GM12878 (cell line): ENCODE data around the gene ZNF585A. TPM values are rescaled to one million over a fixed set of nuclear protein-coding genes. Genes with fewer than 3 reads are reported as not detected.

ENCODE experiments used
- ATAC-seq: fragments of 200-7000 bp; cut with Tn5 transposase; 3 replicates; pipeline ENCODE4 v1.9.1; 2020; ENCODE audit warnings: mild to moderate bottlenecking, moderate library complexity
- BruUV-seq: library from RNA; stranded (reverse); fragments of 400-500 nt; replicated peaks from 2 replicates; lab custom pipeline; 2021; lab: Mats Ljungman, UMichigan
- CTCF ChIA-PET: fragments of 300-600 bp; sonication (Branson Sonifier 250); formaldehyde crosslinking; extraction: SDS; loops from one replicate; lab custom pipeline; 2021; ENCODE audit warnings: inconsistent platforms; lab: Yijun Ruan, JAX
- POLR2A ChIA-PET: fragments of 350-600 bp; formaldehyde crosslinking; extraction: SDS; loops from one replicate; lab custom pipeline; 2021; ENCODE audit warnings: inconsistent platforms; lab: Charles Lee
- RAD21 ChIA-PET: fragments of 300-600 bp; sonication (Branson Sonifier 250); formaldehyde crosslinking; loops from one replicate; lab custom pipeline; 2023; ENCODE audit warnings: antibody characterized with exemption; ENCODE audit not compliant: unreplicated experiment; lab: Charles Lee
- SMC1A ChIA-PET: fragments of 300-600 bp; sonication (Branson Sonifier 250); formaldehyde crosslinking; loops from one replicate; lab custom pipeline; 2023; ENCODE audit not compliant: unreplicated experiment, uncharacterized antibody; lab: Charles Lee
- DNase-seq: peaks from one replicate; pipeline ENCODE4 v3.0.0-alpha.2; 2011; ENCODE audit warnings: low read depth, low spot score
- FAIRE-seq: peaks from 3 replicates; lab custom pipeline; 2011; peaks lifted over from hg19 to GRCh38; lab: Jason Lieb, UNC
- H2AFZ ChIP-seq: 2 replicates; pipeline ENCODE4 v1.6.0; 2011; ENCODE audit warnings: low read depth, low read length, control low read depth; ENCODE audit not compliant: control insufficient read depth
- H3K27ac ChIP-seq: 2 replicates; pipeline ENCODE4 v1.5.1; 2011; ENCODE audit warnings: control low read depth; ENCODE audit not compliant: control insufficient read depth, insufficient read depth
- H3K27me3 ChIP-seq, 2 experiments: replicated peaks in 1 of 2; 2 replicates each; pipeline versions ENCODE4 v1.6.0 to v1.6.1; 2011; ENCODE audit warnings: low read length in 1 of 2; ENCODE audit not compliant: control insufficient read depth in 2 of 2, insufficient read depth in 2 of 2
- H3K36me3 ChIP-seq, 2 experiments: 2 replicates each; pipeline ENCODE4 v1.5.1; 2011; ENCODE audit warnings: low read length in 1 of 2; ENCODE audit not compliant: control insufficient read depth in 2 of 2, insufficient read depth in 2 of 2
- H3K4me1 ChIP-seq: 2 replicates; pipeline ENCODE4 v1.6.1; 2011; ENCODE audit warnings: mild to moderate bottlenecking, low read length, moderate library complexity, mixed read lengths; ENCODE audit not compliant: control insufficient read depth, insufficient read depth
- H3K4me2 ChIP-seq: 2 replicates; pipeline ENCODE4 v1.6.0; 2011; ENCODE audit warnings: control low read depth; ENCODE audit not compliant: control insufficient read depth, insufficient read depth
- H3K4me3 ChIP-seq: fragments of 200-600 bp; sonication (generic); 2 replicates; pipeline ENCODE4 v1.5.1; 2016
- H3K79me2 ChIP-seq: 2 replicates; pipeline ENCODE4 v1.6.0; 2011; ENCODE audit warnings: low read length; ENCODE audit not compliant: control insufficient read depth, insufficient read depth
- H3K9ac ChIP-seq: 2 replicates; pipeline ENCODE4 v1.8.0; 2011; ENCODE audit warnings: low read length, control low read depth, mixed read lengths; ENCODE audit not compliant: control insufficient read depth, insufficient read depth
- H3K9me3 ChIP-seq: replicated peaks from 3 replicates; pipeline ENCODE4 v1.5.1; 2011; ENCODE audit warnings: mild to moderate bottlenecking, low read length; ENCODE audit not compliant: control insufficient read depth, insufficient read depth
- H4K20me1 ChIP-seq: 2 replicates; pipeline ENCODE4 v1.6.0; 2011; ENCODE audit not compliant: control insufficient read depth, insufficient read depth
- BMI1 ChIP-seq: fragments of 450-650 bp; IDR thresholded peaks from 2 replicates; pipeline ENCODE4 v1.6.1; 2016; ENCODE audit warnings: mild to moderate bottlenecking, moderate library complexity, borderline replicate concordance
- CREM ChIP-seq: IDR thresholded peaks from 2 replicates; pipeline ENCODE4 v1.6.1; 2014; ENCODE audit warnings: antibody characterized with exemption, low read depth
- ESRRA ChIP-seq: IDR thresholded peaks from 2 replicates; pipeline ENCODE4 v1.6.1; 2012; ENCODE audit warnings: mild to moderate bottlenecking, low read length, improper control_type of control experiment
- FOS ChIP-seq: IDR thresholded peaks from 3 replicates; pipeline ENCODE4 v1.6.1; 2011; ENCODE audit warnings: borderline replicate concordance; ENCODE audit not compliant: insufficient read length; ENCODE audit errors: extremely low read depth
- FOXM1 ChIP-seq: IDR thresholded peaks from 2 replicates; pipeline ENCODE4 v1.6.1; 2012; ENCODE audit warnings: low read depth, mild to moderate bottlenecking, inconsistent platforms, low read length, moderate library complexity
- HDAC6 ChIP-seq: fragments of 200-600 bp; sonication (generic); IDR thresholded peaks from one replicate; pipeline ENCODE4 v1.8.0; 2017; ENCODE audit warnings: antibody characterized with exemption; ENCODE audit not compliant: unreplicated experiment
- IKZF2 ChIP-seq, 2 experiments: fragments of 450-650 bp; IDR thresholded peaks; 2 replicates each; pipeline ENCODE4 v1.6.1; 2017; ENCODE audit warnings: mild to moderate bottlenecking in 2 of 2, moderate library complexity in 2 of 2
- MEF2A ChIP-seq: IDR thresholded peaks from 2 replicates; pipeline ENCODE4 v1.6.1; 2011; ENCODE audit warnings: low read depth, mild to moderate bottlenecking, low read length, moderate library complexity; ENCODE audit not compliant: insufficient read depth
- NR2C2 ChIP-seq: IDR thresholded peaks from 2 replicates; pipeline ENCODE4 v1.6.1; 2011; ENCODE audit warnings: borderline replicate concordance, low read depth; ENCODE audit not compliant: control insufficient read depth, insufficient read length
- RELA ChIP-seq: fragments of 450-650 bp; IDR thresholded peaks from 2 replicates; pipeline ENCODE4 v1.8.0; 2014; ENCODE audit warnings: borderline replicate concordance; ENCODE audit not compliant: partially characterized antibody
- SMARCA5 ChIP-seq: fragments of 450-650 bp; IDR thresholded peaks from 2 replicates; pipeline ENCODE4 v1.6.1; 2017; ENCODE audit warnings: mild to moderate bottlenecking
- SRF ChIP-seq, 2 experiments: IDR thresholded peaks; 2 replicates each; pipeline ENCODE4 v1.6.1; 2011; ENCODE audit warnings: low read depth in 2 of 2, low read length in 2 of 2, mild to moderate bottlenecking in 1 of 2, moderate library complexity in 1 of 2
- WGBS: methylation state at CpG from one replicate; pipeline ENCODE4 v1.1.6; 2016; ENCODE audit warnings: low lambda C conversion rate; ENCODE audit not compliant: insufficient replicate concordance, insufficient coverage; ENCODE audit errors: missing lambda C conversion rate; 5-methylcytosine and 5-hydroxymethylcytosine counted together
- in situ Hi-C: fragments of 300-500 bp; cut with MboI; formaldehyde crosslinking; loops from 9 replicates; pipeline ENCODE4 v1.14.3; 2018; ENCODE audit warnings: mixed read lengths
- intact Hi-C: fragments of 100-400 bp; cut with micrococcal nuclease; formaldehyde crosslinking; loops from one replicate; pipeline ENCODE4 v1.14.2; 2022; ENCODE audit not compliant: unreplicated experiment
- polyA plus RNA-seq, 11 experiments: library from polyadenylated mRNA; depleted of rRNA in 4 of 11; unstranded in 6 of 11; stranded (reverse) in 5 of 11; fragments of >200 nt; fragmentation: Nextera tagmentation in 4 of 11; fragmentation: Illumina TruSeq in 1 of 11; extraction: Ambion mirVana in 4 of 11; extraction: Trizol in 1 of 11; gene quantifications; 1 replicate in 1 of 11; 2 replicates in 10 of 11; pipeline versions ENCODE4 v1.2.1 to v1.2.3, GENCODE V29; 2011 to 2016; ENCODE audit warnings: inconsistent platforms in 2 of 11, missing spikeins in 2 of 11, low read depth in 1 of 11
- total RNA-seq, 4 experiments: library from RNA; depleted of rRNA in 3 of 4; stranded (reverse); fragments of >200 nt in 3 of 4; fragmentation: Illumina TruSeq in 1 of 4; extraction: Trizol in 1 of 4; gene quantifications; 2 replicates each; pipeline versions ENCODE4 v1.2.1 to v1.2.3, GENCODE V29; 2013 to 2021
- TF ChIP-seq, protein P1 (sequence below): fragments of 150-350 bp; IDR thresholded peaks from 2 replicates; pipeline ENCODE4 v1.6.1; 2016; ENCODE audit warnings: low read depth, low read length

The ZNF585A gene
- total and polyA plus RNA-seq, 10 of the 15 experiments (the other 5 are each of a cell fraction or from before 2014, with no cell fraction given): 6.9 to 38.7 (median 14.0) TPM

DNA sequence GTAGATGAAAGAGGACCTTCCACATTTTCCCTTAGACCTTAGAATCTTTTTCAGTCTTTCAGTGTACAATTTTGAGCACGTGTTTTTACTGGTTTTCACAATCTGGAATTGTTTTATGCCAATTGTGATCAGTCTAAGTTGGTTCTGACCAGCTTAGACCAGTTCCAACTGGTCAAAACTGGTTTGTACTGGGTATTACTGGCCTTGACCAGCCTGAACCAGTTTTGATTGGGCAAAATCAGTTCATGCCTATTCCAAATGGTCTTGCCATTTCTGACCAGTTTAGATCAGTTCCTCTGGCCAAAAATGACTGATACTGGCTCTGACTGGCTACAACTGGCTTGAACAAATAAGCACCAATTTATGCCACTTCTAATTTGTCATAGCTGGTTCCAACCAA lies 36.4 kb downstream of the ZNF585A start:
- no peak overlapping the region for H3K27ac ChIP-seq
- H3K4me3 ChIP-seq: no peak overlapping the region
- no peaks in the 10 kb centered on the region for H3K4me1 ChIP-seq
- no peak for FAIRE-seq
- ChIA-PET POLR2A (no interaction called here), CTCF (interaction anchor here (0.5 kb wide), 1 partner anchor 1621 kb away, joined by 3 read pairs; no protein-coding TSS in a partner anchor), RAD21 (no interaction called here), SMC1A (no interaction called here)
- 0% methylated on average over 1 of the region's 1 CpG for WGBS
- no peak for DNase-seq
- peaks cover 2% of the 10 kb centered on the region; the same call in 1 of the 3 replicates for H3K9me3 ChIP-seq
- no TSS peak for BruUV-seq
- H2AFZ ChIP-seq: no peak overlapping the region
- TF ChIP-seq FOS (no peak), NR2C2 (no peak), FOXM1 (no peak), ESRRA (no peak), IKZF2 (IDR thresholded peaks at IDR 0.05) (no peak), HDAC6 (no peak), SRF (IDR thresholded peaks at IDR 0.05; ENCODE audit: low read depth in 2 of 2, low read length in 2 of 2) (no peak), CREM (no peak), SMARCA5 (no peak), BMI1 (no peak), RELA (no peak), MEF2A (no peak)
- TF ChIP-seq, protein P1, sequence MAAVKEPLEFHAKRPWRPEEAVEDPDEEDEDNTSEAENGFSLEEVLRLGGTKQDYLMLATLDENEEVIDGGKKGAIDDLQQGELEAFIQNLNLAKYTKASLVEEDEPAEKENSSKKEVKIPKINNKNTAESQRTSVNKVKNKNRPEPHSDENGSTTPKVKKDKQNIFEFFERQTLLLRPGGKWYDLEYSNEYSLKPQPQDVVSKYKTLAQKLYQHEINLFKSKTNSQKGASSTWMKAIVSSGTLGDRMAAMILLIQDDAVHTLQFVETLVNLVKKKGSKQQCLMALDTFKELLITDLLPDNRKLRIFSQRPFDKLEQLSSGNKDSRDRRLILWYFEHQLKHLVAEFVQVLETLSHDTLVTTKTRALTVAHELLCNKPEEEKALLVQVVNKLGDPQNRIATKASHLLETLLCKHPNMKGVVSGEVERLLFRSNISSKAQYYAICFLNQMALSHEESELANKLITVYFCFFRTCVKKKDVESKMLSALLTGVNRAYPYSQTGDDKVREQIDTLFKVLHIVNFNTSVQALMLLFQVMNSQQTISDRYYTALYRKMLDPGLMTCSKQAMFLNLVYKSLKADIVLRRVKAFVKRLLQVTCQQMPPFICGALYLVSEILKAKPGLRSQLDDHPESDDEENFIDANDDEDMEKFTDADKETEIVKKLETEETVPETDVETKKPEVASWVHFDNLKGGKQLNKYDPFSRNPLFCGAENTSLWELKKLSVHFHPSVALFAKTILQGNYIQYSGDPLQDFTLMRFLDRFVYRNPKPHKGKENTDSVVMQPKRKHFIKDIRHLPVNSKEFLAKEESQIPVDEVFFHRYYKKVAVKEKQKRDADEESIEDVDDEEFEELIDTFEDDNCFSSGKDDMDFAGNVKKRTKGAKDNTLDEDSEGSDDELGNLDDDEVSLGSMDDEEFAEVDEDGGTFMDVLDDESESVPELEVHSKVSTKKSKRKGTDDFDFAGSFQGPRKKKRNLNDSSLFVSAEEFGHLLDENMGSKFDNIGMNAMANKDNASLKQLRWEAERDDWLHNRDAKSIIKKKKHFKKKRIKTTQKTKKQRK: no peak
- no peaks in the 10 kb centered on the region for H3K79me2 ChIP-seq
- H3K36me3 ChIP-seq: no peaks in the 10 kb centered on the region
- H3K9ac ChIP-seq: no peak overlapping the region
- no peaks in the 10 kb centered on the region for H3K27me3 ChIP-seq
- intact Hi-C loops (no loop called here), in situ Hi-C loops (no loop called here)
- no peak for ATAC-seq
- no peaks in the 10 kb centered on the region for H4K20me1 ChIP-seq
- no peak overlapping the region for H3K4me2 ChIP-seq
